Kasumi-1 (cell line): ENCODE results near the gene MPST.
"Not testable (repeated sequence)": the region's sequence is repeated elsewhere in the genome, so short reads cannot be mapped to it uniquely, and the experiment has no call there.

Experiments
- DNase-seq, 2 experiments: peaks; one replicate each; lab custom pipeline; 2025; lab: John Stamatoyannopoulos, UW

Gene MPST

GRCh38 chr22:37060801-37061610, 41.5 kb downstream of the MPST start:
- no peak for DNase-seq

GRCh38 chr22:37061611-37062375, 42.3 kb downstream of the MPST start:
- no peak for DNase-seq

- no peak for DNase-seq
These were observed 42.8 kb downstream of the MPST start for GRCh38 chr22:37062376-37062675.

GRCh38 chr22:37062702-37063381, 43.3 kb downstream of the MPST start:
- DNase-seq = no peak

GRCh38 chr22:37063431-37064420, 44.2 kb downstream of the MPST start:
- DNase-seq = no peak

- DNase-seq = no peak
These were observed 45.0 kb downstream of the MPST start for GRCh38 chr22:37064553-37064952.

GRCh38 chr22:37065180-37065579, 45.6 kb downstream of the MPST start:
- no peak for DNase-seq

GRCh38 chr22:37065961-37066360, 46.4 kb downstream of the MPST start:
- no peak for DNase-seq

- DNase-seq = no peak
These were observed 47.9 kb downstream of the MPST start for GRCh38 chr22:37067428-37067827.

- no peak for DNase-seq
These were observed 49.3 kb downstream of the MPST start for GRCh38 chr22:37068859-37069258.

GRCh38 chr22:37069319-37069718, 49.8 kb downstream of the MPST start:
- no peak for DNase-seq

GRCh38 chr22:37069719-37070118, 50.2 kb downstream of the MPST start:
- no peak for DNase-seq

GRCh38 chr22:37070334-37070733, 50.8 kb downstream of the MPST start:
- DNase-seq = no peak

GRCh38 chr22:37070744-37071143, 51.2 kb downstream of the MPST start:
- DNase-seq = no peak

- DNase-seq = not testable (repeated sequence)
These were observed 52.5 kb downstream of the MPST start for GRCh38 chr22:37071850-37072592.

GRCh38 chr22:37072673-37073072, 53.1 kb downstream of the MPST start:
- DNase-seq = no peak

GRCh38 chr22:37074537-37074936, 55.0 kb downstream of the MPST start:
- no peak for DNase-seq

- no peak for DNase-seq
These were observed 55.5 kb downstream of the MPST start for GRCh38 chr22:37075046-37075445.

- no peak for DNase-seq
These were observed 56.4 kb downstream of the MPST start for GRCh38 chr22:37075822-37076433.

GRCh38 chr22:37077802-37078448, 58.4 kb downstream of the MPST start:
- DNase-seq = peak in 1 of 2 experiments; percentile 41
